GM19099 (cell line): ENCODE data around the gene RNF180.

Experiments
- POLR2A ChIP-seq: IDR thresholded peaks from 3 replicates; pipeline ENCODE4 v1.6.1; 2011; ENCODE audit warnings: low read depth; ENCODE audit not compliant: insufficient read length; ENCODE audit errors: extremely low read depth

The RNF180 gene

GRCh38 chr5:64384765-64385164 is 219.1 kb downstream of the RNF180 start:
- no peak for TF ChIP-seq POLR2A

- no peak for TF ChIP-seq POLR2A
These were observed 231.9 kb downstream of the RNF180 start for GRCh38 chr5:64397552-64397951.

- TF ChIP-seq POLR2A = no peak
These were observed 251.7 kb downstream of the RNF180 start for GRCh38 chr5:64417390-64417789.

GRCh38 chr5:64418013-64418412 is 252.4 kb downstream of the RNF180 start:
- no peak for TF ChIP-seq POLR2A
